HepG2 (cell line): ENCODE data around the gene CCDC87. TPM values are rescaled to one million over a fixed set of nuclear protein-coding genes. Genes with fewer than 3 reads are reported as not detected.

Experiments
- AGO2 ChIP-seq: fragments of 200-400 bp; formaldehyde crosslinking; optimal IDR thresholded peaks from 2 replicates; pipeline ENCODE3; 2017; ENCODE audit warnings: mild to moderate bottlenecking, low read depth, low read length, moderate library complexity
- PPARG ChIP-seq: conservative IDR thresholded peaks from 2 replicates; pipeline ENCODE4 v1.6.1; 2016; ENCODE audit warnings: missing biosample characterization, missing genetic modification reagents
- ZNF7 ChIP-seq: IDR thresholded peaks from 2 replicates; pipeline ENCODE4 v1.6.1; 2016; ENCODE audit warnings: missing biosample characterization, missing genetic modification reagents
- ZNF777 ChIP-seq: sonication (generic); formaldehyde crosslinking; IDR thresholded peaks from 2 replicates; pipeline ENCODE4 v1.4.0; 2020; ENCODE audit warnings: missing genetic modification reagents
- ZNF790 ChIP-seq: sonication (generic); formaldehyde crosslinking; IDR thresholded peaks from 2 replicates; pipeline ENCODE4 v1.8.0; 2022; ENCODE audit warnings: missing genetic modification reagents, mild to moderate bottlenecking, borderline replicate concordance
- polyA plus RNA-seq, 8 experiments: library from polyadenylated mRNA; depleted of rRNA in 3 of 8; stranded (reverse) in 7 of 8; unstranded in 1 of 8; fragments of >200 nt; fragmentation: Illumina TruSeq in 4 of 8; extraction: Trizol in 4 of 8; gene quantifications; 2 replicates each; pipeline versions ENCODE4 v1.2.1 to v1.2.3, GENCODE V29; 2011 to 2016; ENCODE audit warnings: low read depth in 4 of 8, missing spikeins in 1 of 8, mixed read lengths in 1 of 8; ENCODE audit not compliant: insufficient read depth in 1 of 8
- total RNA-seq, 5 experiments: library from RNA; depleted of rRNA; stranded (reverse); fragments of >200 nt; fragmentation: Illumina TruSeq; extraction: Trizol; gene quantifications; 2 replicates each; pipeline ENCODE4 v1.2.3, GENCODE V29; 2016; ENCODE audit warnings: low read depth in 1 of 5
- TF ChIP-seq, protein P1 (sequence below): sonication (generic); formaldehyde crosslinking; IDR thresholded peaks from 2 replicates; pipeline ENCODE4 v1.5.1; 2020; ENCODE audit warnings: mild to moderate bottlenecking, missing genetic modification reagents, borderline replicate concordance
- TF ChIP-seq, protein P2 (sequence below): sonication (generic); formaldehyde crosslinking; IDR thresholded peaks from 2 replicates; pipeline ENCODE4 v1.5.1; 2020; ENCODE audit warnings: mild to moderate bottlenecking, missing genetic modification reagents, moderate library complexity
- TF ChIP-seq, protein P3 (sequence below): sonication (generic); formaldehyde crosslinking; IDR thresholded peaks from 2 replicates; pipeline ENCODE4 v1.8.0; 2022; ENCODE audit warnings: missing genetic modification reagents, mild to moderate bottlenecking, inconsistent platforms, borderline replicate concordance
- TF ChIP-seq, protein P4 (sequence below): fragments of 450-650 bp; IDR thresholded peaks from 2 replicates; pipeline ENCODE4 v1.6.1; 2017; ENCODE audit warnings: mild to moderate bottlenecking
- TF ChIP-seq, protein P5 (sequence below): sonication (generic); formaldehyde crosslinking; IDR thresholded peaks from 2 replicates; pipeline ENCODE4 v1.4.0; 2020; ENCODE audit warnings: missing genetic modification reagents

The CCDC87 gene
- total and polyA plus RNA-seq, 2 of the 13 experiments (the other 11 are each of a cell fraction or from before 2014, with no cell fraction given), result 0.05 to 0.42 TPM

DNA sequence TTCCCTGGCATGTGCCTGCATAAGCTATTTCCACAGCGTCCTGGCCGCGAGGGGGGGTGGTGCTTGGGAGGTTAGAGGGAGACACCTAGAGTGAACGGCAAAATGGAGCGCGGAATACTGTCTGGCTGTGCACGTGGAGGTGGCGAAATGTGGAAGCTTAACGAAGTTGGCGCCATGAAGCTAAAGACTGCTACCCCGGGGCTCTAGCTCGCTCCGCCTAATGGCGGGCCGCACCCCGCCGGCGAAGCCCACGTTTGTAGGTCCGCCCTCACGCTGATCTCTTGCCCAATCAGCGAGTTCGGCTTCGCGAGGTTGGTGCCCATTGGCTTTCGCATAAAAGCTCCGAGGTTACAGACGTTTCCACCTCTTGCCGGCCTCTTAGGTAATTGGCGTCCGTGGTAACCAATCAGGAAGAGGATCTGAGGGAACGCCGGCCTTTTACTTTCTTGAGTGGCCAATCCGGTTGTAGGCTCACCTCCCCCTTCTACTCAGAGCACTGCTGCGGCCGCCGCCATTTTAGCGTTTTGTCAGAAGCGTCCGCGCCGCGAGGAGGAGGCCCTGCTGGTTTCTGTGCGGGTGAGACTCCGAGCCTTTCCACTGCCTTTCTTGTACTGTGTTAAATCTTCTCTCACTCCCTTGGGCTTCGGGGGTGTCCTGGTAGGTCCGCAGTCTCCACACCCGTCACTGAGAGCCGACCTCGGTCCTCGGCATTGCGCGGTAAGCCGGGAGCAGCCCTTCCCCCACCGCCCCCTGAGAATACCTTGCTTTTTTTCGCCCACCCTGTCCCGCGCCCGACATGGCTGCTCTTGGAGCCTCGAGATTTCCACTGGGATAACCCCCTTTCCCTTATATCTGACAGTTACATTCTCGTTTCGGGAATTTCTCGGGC lies 45.6 kb upstream of the CCDC87 start, which contains the start of gene RBM4 (continued):
- TF ChIP-seq ZNF790 (CRISPR knock-in tag) (no peak; the same call in 1 of the 2 replicates), ZNF777 (CRISPR knock-in tag) (0 out of 2 replicates have a peak, but pooled peaks have one; percentile 3), AGO2 (peak; percentile 99), PPARG (CRISPR knock-in tag) (no peak), ZNF7 (CRISPR knock-in tag) (no peak)
- TF ChIP-seq, protein P1, sequence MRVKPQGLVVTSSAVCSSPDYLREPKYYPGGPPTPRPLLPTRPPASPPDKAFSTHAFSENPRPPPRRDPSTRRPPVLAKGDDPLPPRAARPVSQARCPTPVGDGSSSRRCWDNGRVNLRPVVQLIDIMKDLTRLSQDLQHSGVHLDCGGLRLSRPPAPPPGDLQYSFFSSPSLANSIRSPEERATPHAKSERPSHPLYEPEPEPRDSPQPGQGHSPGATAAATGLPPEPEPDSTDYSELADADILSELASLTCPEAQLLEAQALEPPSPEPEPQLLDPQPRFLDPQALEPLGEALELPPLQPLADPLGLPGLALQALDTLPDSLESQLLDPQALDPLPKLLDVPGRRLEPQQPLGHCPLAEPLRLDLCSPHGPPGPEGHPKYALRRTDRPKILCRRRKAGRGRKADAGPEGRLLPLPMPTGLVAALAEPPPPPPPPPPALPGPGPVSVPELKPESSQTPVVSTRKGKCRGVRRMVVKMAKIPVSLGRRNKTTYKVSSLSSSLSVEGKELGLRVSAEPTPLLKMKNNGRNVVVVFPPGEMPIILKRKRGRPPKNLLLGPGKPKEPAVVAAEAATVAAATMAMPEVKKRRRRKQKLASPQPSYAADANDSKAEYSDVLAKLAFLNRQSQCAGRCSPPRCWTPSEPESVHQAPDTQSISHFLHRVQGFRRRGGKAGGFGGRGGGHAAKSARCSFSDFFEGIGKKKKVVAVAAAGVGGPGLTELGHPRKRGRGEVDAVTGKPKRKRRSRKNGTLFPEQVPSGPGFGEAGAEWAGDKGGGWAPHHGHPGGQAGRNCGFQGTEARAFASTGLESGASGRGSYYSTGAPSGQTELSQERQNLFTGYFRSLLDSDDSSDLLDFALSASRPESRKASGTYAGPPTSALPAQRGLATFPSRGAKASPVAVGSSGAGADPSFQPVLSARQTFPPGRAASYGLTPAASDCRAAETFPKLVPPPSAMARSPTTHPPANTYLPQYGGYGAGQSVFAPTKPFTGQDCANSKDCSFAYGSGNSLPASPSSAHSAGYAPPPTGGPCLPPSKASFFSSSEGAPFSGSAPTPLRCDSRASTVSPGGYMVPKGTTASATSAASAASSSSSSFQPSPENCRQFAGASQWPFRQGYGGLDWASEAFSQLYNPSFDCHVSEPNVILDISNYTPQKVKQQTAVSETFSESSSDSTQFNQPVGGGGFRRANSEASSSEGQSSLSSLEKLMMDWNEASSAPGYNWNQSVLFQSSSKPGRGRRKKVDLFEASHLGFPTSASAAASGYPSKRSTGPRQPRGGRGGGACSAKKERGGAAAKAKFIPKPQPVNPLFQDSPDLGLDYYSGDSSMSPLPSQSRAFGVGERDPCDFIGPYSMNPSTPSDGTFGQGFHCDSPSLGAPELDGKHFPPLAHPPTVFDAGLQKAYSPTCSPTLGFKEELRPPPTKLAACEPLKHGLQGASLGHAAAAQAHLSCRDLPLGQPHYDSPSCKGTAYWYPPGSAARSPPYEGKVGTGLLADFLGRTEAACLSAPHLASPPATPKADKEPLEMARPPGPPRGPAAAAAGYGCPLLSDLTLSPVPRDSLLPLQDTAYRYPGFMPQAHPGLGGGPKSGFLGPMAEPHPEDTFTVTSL (CRISPR knock-in tag), result no peak
- TF ChIP-seq, protein P2, sequence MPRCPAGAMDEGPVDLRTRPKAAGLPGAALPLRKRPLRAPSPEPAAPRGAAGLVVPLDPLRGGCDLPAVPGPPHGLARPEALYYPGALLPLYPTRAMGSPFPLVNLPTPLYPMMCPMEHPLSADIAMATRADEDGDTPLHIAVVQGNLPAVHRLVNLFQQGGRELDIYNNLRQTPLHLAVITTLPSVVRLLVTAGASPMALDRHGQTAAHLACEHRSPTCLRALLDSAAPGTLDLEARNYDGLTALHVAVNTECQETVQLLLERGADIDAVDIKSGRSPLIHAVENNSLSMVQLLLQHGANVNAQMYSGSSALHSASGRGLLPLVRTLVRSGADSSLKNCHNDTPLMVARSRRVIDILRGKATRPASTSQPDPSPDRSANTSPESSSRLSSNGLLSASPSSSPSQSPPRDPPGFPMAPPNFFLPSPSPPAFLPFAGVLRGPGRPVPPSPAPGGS (CRISPR knock-in tag), result peak; percentile 54; the same call in 1 of the 2 replicates
- TF ChIP-seq, protein P3, sequence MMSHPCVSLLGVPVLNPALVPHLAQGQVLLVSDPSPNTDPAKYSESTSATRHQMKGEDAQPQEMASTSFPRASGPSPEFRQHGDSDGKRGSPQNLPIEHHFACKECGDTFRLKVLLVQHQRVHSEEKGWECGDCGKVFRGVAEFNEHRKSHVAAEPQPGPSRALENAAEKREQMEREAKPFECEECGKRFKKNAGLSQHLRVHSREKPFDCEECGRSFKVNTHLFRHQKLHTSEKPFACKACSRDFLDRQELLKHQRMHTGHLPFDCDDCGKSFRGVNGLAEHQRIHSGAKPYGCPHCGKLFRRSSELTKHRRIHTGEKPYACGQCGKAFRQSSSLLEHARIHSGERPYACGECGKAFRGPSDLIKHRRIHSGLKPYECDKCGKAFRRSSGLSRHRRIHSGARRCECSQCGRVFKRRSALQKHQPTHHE, result no peak
- TF ChIP-seq, protein P4, sequence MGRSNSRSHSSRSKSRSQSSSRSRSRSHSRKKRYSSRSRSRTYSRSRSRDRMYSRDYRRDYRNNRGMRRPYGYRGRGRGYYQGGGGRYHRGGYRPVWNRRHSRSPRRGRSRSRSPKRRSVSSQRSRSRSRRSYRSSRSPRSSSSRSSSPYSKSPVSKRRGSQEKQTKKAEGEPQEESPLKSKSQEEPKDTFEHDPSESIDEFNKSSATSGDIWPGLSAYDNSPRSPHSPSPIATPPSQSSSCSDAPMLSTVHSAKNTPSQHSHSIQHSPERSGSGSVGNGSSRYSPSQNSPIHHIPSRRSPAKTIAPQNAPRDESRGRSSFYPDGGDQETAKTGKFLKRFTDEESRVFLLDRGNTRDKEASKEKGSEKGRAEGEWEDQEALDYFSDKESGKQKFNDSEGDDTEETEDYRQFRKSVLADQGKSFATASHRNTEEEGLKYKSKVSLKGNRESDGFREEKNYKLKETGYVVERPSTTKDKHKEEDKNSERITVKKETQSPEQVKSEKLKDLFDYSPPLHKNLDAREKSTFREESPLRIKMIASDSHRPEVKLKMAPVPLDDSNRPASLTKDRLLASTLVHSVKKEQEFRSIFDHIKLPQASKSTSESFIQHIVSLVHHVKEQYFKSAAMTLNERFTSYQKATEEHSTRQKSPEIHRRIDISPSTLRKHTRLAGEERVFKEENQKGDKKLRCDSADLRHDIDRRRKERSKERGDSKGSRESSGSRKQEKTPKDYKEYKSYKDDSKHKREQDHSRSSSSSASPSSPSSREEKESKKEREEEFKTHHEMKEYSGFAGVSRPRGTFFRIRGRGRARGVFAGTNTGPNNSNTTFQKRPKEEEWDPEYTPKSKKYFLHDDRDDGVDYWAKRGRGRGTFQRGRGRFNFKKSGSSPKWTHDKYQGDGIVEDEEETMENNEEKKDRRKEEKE, result no peak
- TF ChIP-seq, protein P5, sequence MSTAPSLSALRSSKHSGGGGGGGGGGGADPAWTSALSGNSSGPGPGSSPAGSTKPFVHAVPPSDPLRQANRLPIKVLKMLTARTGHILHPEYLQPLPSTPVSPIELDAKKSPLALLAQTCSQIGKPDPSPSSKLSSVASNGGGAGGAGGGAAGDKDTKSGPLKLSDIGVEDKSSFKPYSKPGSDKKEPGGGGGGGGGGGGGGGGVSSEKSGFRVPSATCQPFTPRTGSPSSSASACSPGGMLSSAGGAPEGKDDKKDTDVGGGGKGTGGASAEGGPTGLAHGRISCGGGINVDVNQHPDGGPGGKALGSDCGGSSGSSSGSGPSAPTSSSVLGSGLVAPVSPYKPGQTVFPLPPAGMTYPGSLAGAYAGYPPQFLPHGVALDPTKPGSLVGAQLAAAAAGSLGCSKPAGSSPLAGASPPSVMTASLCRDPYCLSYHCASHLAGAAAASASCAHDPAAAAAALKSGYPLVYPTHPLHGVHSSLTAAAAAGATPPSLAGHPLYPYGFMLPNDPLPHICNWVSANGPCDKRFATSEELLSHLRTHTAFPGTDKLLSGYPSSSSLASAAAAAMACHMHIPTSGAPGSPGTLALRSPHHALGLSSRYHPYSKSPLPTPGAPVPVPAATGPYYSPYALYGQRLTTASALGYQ (CRISPR knock-in tag), result peak; percentile 44
